IPS DF 4.7 (cell line): ENCODE results near the gene AKAP12.

Source experiments
- DNase-seq: peaks from one replicate; pipeline ENCODE4 v3.0.0-alpha.2; 2013; ENCODE audit warnings: low spot score; ENCODE audit errors: extremely low read depth

The AKAP12 gene

GRCh38 chr6:151284012-151284411, 44.2 kb downstream of the AKAP12 start:
- DNase-seq = no peak

GRCh38 chr6:151284548-151285017, 44.8 kb downstream of the AKAP12 start:
- DNase-seq = no peak

- no peak for DNase-seq
Measured at GRCh38 chr6:151285122-151285521, 45.4 kb downstream of the AKAP12 start.

GRCh38 chr6:151286214-151286613, 46.4 kb downstream of the AKAP12 start:
- DNase-seq = no peak

- no peak for DNase-seq
Measured at GRCh38 chr6:151288712-151289398, 49.1 kb downstream of the AKAP12 start.

GRCh38 chr6:151289399-151290007, 49.7 kb downstream of the AKAP12 start:
- DNase-seq = no peak

- no peak for DNase-seq
Measured at GRCh38 chr6:151290877-151291721, 51.3 kb downstream of the AKAP12 start.

- no peak for DNase-seq
Measured at GRCh38 chr6:151291722-151292059, 51.9 kb downstream of the AKAP12 start.

GRCh38 chr6:151292974-151293687, 53.4 kb downstream of the AKAP12 start:
- DNase-seq = no peak

GRCh38 chr6:151293688-151294016, 53.9 kb downstream of the AKAP12 start:
- no peak for DNase-seq

- DNase-seq = no peak
Measured at GRCh38 chr6:151294561-151295101, 54.9 kb downstream of the AKAP12 start.

- no peak for DNase-seq
Measured at GRCh38 chr6:151297886-151298285, 58.1 kb downstream of the AKAP12 start.

GRCh38 chr6:151299011-151299410, 59.2 kb downstream of the AKAP12 start:
- no peak for DNase-seq

GRCh38 chr6:151300267-151300991, 60.7 kb downstream of the AKAP12 start:
- no peak for DNase-seq

GRCh38 chr6:151301547-151301946, 61.8 kb downstream of the AKAP12 start:
- no peak for DNase-seq

GRCh38 chr6:151303231-151303630, 63.5 kb downstream of the AKAP12 start:
- no peak for DNase-seq

- DNase-seq = no peak
Measured at GRCh38 chr6:151306269-151306783, 66.6 kb downstream of the AKAP12 start.

- DNase-seq = no peak
Measured at GRCh38 chr6:151307501-151307900, 67.7 kb downstream of the AKAP12 start.

GRCh38 chr6:151309619-151310018, 69.9 kb downstream of the AKAP12 start:
- DNase-seq = no peak

- no peak for DNase-seq
Measured at GRCh38 chr6:151310279-151310678, 70.5 kb downstream of the AKAP12 start.
